Ascending aorta (tissue), 2 donors: ENCODE data around the gene VAMP1. TPM values are rescaled to one million over a fixed set of nuclear protein-coding genes. Genes with fewer than 3 reads are reported as not detected.

Experiments
- DNase-seq, 2 donors: peaks; one replicate each; pipeline ENCODE4 v3.0.0-alpha.2; 2019; ENCODE audit warnings: low spot score in 2 of 2
- H3K27ac ChIP-seq, 2 donors: fragments of 200-600 bp; sonication (generic); one replicate each; pipeline ENCODE4 v1.5.1; 2016 to 2017; ENCODE audit warnings: mild to moderate bottlenecking in 1 of 2
- H3K27me3 ChIP-seq: fragments of 200-600 bp; sonication (generic); one replicate; pipeline ENCODE4 v1.5.1; 2017
- H3K36me3 ChIP-seq, 2 donors: fragments of 200-600 bp; sonication (generic); one replicate each; pipeline ENCODE4 v1.5.1; 2016
- H3K4me1 ChIP-seq, 2 donors: fragments of 200-600 bp; sonication (generic); one replicate each; pipeline ENCODE4 v1.5.1; 2016 to 2017; ENCODE audit warnings: mild to moderate bottlenecking in 1 of 2
- H3K4me3 ChIP-seq, 2 donors: fragments of 200-600 bp; sonication (generic); one replicate each; pipeline ENCODE4 v1.5.1; 2016 to 2017; ENCODE audit warnings: mild to moderate bottlenecking in 1 of 2
- H3K9me3 ChIP-seq, 2 donors: fragments of 200-600 bp; sonication (generic); one replicate each; pipeline ENCODE4 v1.5.1; 2016
- intact Hi-C: fragments of 100-400 bp; cut with DNase I; formaldehyde crosslinking; loops from one replicate; pipeline ENCODE4 v1.15.1; 2023
- total RNA-seq: library from RNA; depleted of rRNA; stranded (reverse); fragments of >200 nt; gene quantifications from one replicate; pipeline ENCODE4 v1.1.0, GENCODE V29; 2016
- TF ChIP-seq, protein P1 (sequence below), 3 experiments: fragments of 200-600 bp in 2 of 3; fragments of 450-650 bp in 1 of 3; sonication (generic) in 2 of 3; IDR thresholded peaks; one replicate each; pipeline ENCODE4 v1.5.1; 2016 to 2019; ENCODE audit warnings: antibody characterized with exemption in 3 of 3, mild to moderate bottlenecking in 1 of 3, moderate library complexity in 1 of 3

Gene VAMP1
- total RNA-seq, 1 donor from 2014 or later = 17.1 TPM

DNA sequence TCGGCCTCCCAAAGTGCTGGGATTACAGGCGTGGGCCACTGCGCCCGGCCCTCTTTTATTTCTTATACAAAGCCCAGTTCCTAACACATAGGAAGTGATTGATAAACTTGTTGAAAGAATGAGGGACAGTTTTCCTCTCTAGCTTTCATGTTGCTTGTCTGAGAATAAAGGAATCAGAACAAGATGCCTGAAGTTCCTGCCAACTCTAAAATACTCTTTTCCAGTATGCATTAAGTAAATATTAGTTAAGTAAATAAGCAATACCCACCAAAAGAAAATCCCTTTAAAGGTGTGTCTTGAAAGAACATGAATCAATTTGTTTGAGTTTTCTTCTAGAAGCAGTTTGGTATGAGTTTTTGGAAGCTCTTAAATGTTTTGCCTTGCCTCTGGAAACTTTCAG, 50.1 kb downstream of the VAMP1 start:
- DNase-seq = no peak

DNA sequence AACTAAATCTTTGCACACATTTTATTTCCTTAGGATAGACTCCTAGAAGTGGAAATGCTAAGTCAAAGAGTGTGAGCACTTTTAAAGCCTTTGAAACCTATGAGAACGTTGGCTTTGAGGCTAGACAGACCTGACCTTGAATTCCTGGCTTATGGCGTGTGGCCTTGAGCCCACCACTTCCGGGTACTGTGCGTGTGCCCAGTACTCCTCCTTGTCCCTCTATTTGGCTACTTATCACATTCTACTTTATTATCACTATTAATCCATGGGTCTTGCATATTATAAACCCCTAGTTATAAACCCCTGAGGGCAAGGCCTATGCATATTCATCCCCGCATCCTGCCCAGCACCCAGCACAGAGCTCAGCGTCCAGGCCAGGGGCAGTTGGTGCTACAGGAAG, 51.7 kb downstream of the VAMP1 start:
- DNase-seq = no peak
- H3K27ac ChIP-seq = no peak overlapping the region

More for the DNA sequence above, 50.1 kb downstream of the VAMP1 start:
- intact Hi-C loops = loop anchor here (5.0 kb wide), 1 partner anchor 132 kb away; no protein-coding TSS in a partner anchor
- TF ChIP-seq, protein P1, sequence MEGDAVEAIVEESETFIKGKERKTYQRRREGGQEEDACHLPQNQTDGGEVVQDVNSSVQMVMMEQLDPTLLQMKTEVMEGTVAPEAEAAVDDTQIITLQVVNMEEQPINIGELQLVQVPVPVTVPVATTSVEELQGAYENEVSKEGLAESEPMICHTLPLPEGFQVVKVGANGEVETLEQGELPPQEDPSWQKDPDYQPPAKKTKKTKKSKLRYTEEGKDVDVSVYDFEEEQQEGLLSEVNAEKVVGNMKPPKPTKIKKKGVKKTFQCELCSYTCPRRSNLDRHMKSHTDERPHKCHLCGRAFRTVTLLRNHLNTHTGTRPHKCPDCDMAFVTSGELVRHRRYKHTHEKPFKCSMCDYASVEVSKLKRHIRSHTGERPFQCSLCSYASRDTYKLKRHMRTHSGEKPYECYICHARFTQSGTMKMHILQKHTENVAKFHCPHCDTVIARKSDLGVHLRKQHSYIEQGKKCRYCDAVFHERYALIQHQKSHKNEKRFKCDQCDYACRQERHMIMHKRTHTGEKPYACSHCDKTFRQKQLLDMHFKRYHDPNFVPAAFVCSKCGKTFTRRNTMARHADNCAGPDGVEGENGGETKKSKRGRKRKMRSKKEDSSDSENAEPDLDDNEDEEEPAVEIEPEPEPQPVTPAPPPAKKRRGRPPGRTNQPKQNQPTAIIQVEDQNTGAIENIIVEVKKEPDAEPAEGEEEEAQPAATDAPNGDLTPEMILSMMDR (IDR thresholded peaks at IDR 0.05) = no peak
- Histone ChIP-seq H3K27ac (no peak overlapping the region), H3K4me1 (peaks cover 0 to 4% of the 10 kb centered on the region in 2 donors), H3K9me3 (no peaks in the 10 kb centered on the region), H3K36me3 (no peaks in the 10 kb centered on the region), H3K4me3 (no peak overlapping the region), H3K27me3 (no peaks in the 10 kb centered on the region)

DNA sequence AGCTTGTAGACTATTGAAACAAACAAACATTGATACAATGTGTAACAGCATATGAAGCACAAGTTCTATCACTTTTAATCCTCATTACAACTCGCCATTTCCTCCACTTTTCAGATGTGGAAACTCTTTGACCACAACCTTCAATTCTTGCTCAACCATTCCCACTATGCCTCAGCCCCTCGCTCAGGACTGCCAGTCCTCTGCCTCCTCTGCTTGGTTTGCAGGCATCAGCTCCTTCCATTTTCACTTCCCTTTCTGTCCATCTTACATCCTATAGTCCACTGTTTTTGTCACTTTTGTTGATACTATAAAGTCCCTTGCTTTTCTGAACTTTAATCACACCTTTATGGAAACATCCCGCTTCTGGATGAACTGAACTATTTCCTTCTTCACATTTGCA, 53.9 kb downstream of the VAMP1 start:
- H3K4me3 ChIP-seq = no peak overlapping the region

More for the DNA sequence above, 51.7 kb downstream of the VAMP1 start:
- Histone ChIP-seq H3K9me3 (no peaks in the 10 kb centered on the region), H3K4me3 (no peak overlapping the region), H3K36me3 (no peaks in the 10 kb centered on the region), H3K4me1 (peaks cover 0 to 2% of the 10 kb centered on the region in 2 donors), H3K27me3 (no peaks in the 10 kb centered on the region)
- TF ChIP-seq, protein P1 (IDR thresholded peaks at IDR 0.05) = no peak
- intact Hi-C loops = no loop called here

More for the DNA sequence above, 53.9 kb downstream of the VAMP1 start:
- intact Hi-C loops = no loop called here
- no peaks in the 10 kb centered on the region for H3K4me1 ChIP-seq
- DNase-seq = no peak
- TF ChIP-seq, protein P1 (IDR thresholded peaks at IDR 0.05) = no peak
- H3K9me3 ChIP-seq = no peaks in the 10 kb centered on the region
- no peaks in the 10 kb centered on the region for H3K27me3 ChIP-seq
- H3K27ac ChIP-seq = no peak overlapping the region
- H3K36me3 ChIP-seq = no peaks in the 10 kb centered on the region

Other genes with a start within 250 kb of the VAMP1 start
- gene PLEKHG6, start 160.0 kb downstream of the VAMP1 start, total RNA-seq = not detected
- 528 TPM for gene TNFRSF1A, start 128.6 kb downstream of the VAMP1 start, total RNA-seq
- 14.3 TPM for gene SCNN1A, start 95.1 kb downstream of the VAMP1 start, total RNA-seq
- gene LTBR, start 86.5 kb downstream of the VAMP1 start, total RNA-seq = 284 TPM
- not detected for gene CD27, start 25.7 kb downstream of the VAMP1 start, total RNA-seq
- 16.8 TPM for gene TAPBPL, start 18.6 kb downstream of the VAMP1 start, total RNA-seq
- 112 TPM for gene MRPL51, start 22.6 kb upstream of the VAMP1 start, total RNA-seq
- gene NCAPD2, start 23.4 kb upstream of the VAMP1 start, total RNA-seq = 11.7 TPM
- 3,445 TPM for gene GAPDH, start 63.8 kb upstream of the VAMP1 start, total RNA-seq
- gene IFFO1, start 85.4 kb upstream of the VAMP1 start, total RNA-seq = 35.0 TPM
- 77.4 TPM for gene NOP2, start 97.6 kb upstream of the VAMP1 start, total RNA-seq
- gene CHD4, start 136.7 kb upstream of the VAMP1 start, total RNA-seq = 185 TPM
- gene LPAR5, start 165.3 kb upstream of the VAMP1 start, total RNA-seq = 0.21 TPM
- gene ACRBP, start 176.8 kb upstream of the VAMP1 start, total RNA-seq = 10.6 TPM
- 2.6 TPM for gene ING4, start 192.4 kb upstream of the VAMP1 start, total RNA-seq
- 15.1 TPM for gene ZNF384, start 218.7 kb upstream of the VAMP1 start, total RNA-seq
- gene PIANP, start 230.1 kb upstream of the VAMP1 start, total RNA-seq = not detected